WTC11 (cell line): ENCODE data around the gene FAM228B.

ENCODE experiments used
- ESRRA ChIP-seq: sonication (generic); formaldehyde crosslinking; IDR thresholded peaks from 2 replicates; pipeline ENCODE4 v1.8.1; 2022; ENCODE audit warnings: mild to moderate bottlenecking, missing genetic modification reagents, borderline replicate concordance
- KAT7 ChIP-seq: sonication (generic); formaldehyde crosslinking; IDR thresholded peaks from 2 replicates; pipeline ENCODE4 v1.8.1; 2023; ENCODE audit warnings: missing genetic modification reagents, mild to moderate bottlenecking, borderline replicate concordance
- TEAD4 ChIP-seq: sonication (generic); formaldehyde crosslinking; IDR thresholded peaks from 2 replicates; pipeline ENCODE4 v1.8.0; 2022; ENCODE audit warnings: mild to moderate bottlenecking, missing genetic modification reagents
- TF ChIP-seq, protein P1 (sequence below): fragments of 200-600 bp; IDR thresholded peaks from 2 replicates; pipeline ENCODE4 v1.8.0; 2022; ENCODE audit warnings: antibody characterized with exemption
- TF ChIP-seq, protein P2 (sequence below): sonication (generic); formaldehyde crosslinking; IDR thresholded peaks from 2 replicates; pipeline ENCODE4 v1.8.0; 2022; ENCODE audit warnings: mild to moderate bottlenecking, missing genetic modification reagents

DNA sequence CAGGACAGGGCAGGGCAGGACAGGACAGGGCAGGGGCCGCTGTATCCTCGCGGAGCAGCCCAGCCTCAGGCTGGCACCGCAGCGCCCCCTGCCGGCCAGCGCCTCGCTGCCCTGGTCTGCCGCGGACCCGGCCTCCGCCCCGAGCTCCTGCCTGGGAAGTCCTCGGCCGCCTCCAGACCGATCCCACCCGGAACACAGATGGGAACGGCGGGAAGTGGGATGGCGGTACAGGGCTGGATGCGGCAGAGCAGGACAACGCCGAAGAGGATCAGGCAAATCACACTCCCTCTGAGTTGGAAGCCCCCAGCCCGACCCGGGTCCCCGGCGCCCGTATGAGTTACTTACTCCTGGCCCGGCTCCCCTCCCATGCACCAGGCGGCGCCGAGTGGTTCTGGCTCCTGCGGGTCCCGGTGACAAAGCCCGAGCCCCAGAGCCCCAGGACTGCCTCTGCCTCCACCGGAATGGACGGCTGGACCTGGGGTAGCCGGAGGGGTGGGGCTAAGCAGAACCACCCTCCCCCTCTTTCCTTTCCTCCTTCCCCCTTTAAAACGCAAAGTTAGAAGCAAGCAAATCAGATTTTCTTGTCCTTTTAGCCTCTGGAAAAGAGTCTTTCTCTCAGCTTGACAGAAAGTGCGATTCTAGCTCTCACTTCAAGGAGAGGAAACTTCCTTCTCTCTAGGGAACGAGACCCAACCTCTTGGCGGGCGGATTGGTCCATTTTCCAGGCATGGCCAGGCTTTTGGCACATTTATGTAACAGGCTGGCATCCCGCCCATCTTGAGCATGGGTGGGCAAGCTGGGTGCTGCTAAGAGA, 38.7 kb upstream of the FAM228B start, which contains the start of gene TP53I3:
- TF ChIP-seq, protein P1, sequence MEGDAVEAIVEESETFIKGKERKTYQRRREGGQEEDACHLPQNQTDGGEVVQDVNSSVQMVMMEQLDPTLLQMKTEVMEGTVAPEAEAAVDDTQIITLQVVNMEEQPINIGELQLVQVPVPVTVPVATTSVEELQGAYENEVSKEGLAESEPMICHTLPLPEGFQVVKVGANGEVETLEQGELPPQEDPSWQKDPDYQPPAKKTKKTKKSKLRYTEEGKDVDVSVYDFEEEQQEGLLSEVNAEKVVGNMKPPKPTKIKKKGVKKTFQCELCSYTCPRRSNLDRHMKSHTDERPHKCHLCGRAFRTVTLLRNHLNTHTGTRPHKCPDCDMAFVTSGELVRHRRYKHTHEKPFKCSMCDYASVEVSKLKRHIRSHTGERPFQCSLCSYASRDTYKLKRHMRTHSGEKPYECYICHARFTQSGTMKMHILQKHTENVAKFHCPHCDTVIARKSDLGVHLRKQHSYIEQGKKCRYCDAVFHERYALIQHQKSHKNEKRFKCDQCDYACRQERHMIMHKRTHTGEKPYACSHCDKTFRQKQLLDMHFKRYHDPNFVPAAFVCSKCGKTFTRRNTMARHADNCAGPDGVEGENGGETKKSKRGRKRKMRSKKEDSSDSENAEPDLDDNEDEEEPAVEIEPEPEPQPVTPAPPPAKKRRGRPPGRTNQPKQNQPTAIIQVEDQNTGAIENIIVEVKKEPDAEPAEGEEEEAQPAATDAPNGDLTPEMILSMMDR = peak; percentile 96
- TF ChIP-seq ESRRA (CRISPR knock-in tag) = no peak; the same call in 1 of the 2 replicates
- no peak for TF ChIP-seq TEAD4
- TF ChIP-seq, protein P2, sequence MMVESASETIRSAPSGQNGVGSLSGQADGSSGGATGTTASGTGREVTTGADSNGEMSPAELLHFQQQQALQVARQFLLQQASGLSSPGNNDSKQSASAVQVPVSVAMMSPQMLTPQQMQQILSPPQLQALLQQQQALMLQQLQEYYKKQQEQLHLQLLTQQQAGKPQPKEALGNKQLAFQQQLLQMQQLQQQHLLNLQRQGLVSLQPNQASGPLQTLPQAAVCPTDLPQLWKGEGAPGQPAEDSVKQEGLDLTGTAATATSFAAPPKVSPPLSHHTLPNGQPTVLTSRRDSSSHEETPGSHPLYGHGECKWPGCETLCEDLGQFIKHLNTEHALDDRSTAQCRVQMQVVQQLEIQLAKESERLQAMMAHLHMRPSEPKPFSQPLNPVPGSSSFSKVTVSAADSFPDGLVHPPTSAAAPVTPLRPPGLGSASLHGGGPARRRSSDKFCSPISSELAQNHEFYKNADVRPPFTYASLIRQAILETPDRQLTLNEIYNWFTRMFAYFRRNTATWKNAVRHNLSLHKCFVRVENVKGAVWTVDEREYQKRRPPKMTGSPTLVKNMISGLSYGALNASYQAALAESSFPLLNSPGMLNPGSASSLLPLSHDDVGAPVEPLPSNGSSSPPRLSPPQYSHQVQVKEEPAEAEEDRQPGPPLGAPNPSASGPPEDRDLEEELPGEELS (CRISPR knock-in tag) = no peak
- TF ChIP-seq KAT7 (CRISPR knock-in tag) = 0 out of 2 replicates have a peak, but pooled peaks have one; percentile 29
